Activated CD8-positive, alpha-beta memory T cell treated with anti-CD3 and anti-CD28 coated beads for 1 hour (primary cell): ENCODE results near the gene SUGP2.
"Not testable (repeated sequence)": the region's sequence is repeated elsewhere in the genome, so short reads cannot be mapped to it uniquely, and the experiment has no call there.

Source experiments
- DNase-seq, 2 donors: peaks; one replicate each; pipeline ENCODE4 v3.0.0-alpha.2; 2020; ENCODE audit warnings: low read depth in 1 of 2; ENCODE audit errors: extremely low read depth in 1 of 2

The SUGP2 gene

GRCh38 chr19:19034204-19034624 is 897 bp upstream of the SUGP2 start:
- peak; percentile 25 to 38 for DNase-seq

GRCh38 chr19:19033176-19033425 is 216 bp downstream of the SUGP2 start:
- DNase-seq = peak in 1 of 2 donors; percentile 5

- DNase-seq = peak; percentile 55 to 63
Observed at GRCh38 chr19:19032420-19033175, 719 bp downstream of the SUGP2 start.

GRCh38 chr19:19031891-19032290 is 1.4 kb downstream of the SUGP2 start:
- no peak for DNase-seq

GRCh38 chr19:19028526-19028925 is 4.8 kb downstream of the SUGP2 start:
- no peak for DNase-seq

- no peak for DNase-seq
Observed at GRCh38 chr19:19027228-19027627, 6.1 kb downstream of the SUGP2 start.

- DNase-seq = no peak
Observed at GRCh38 chr19:19026299-19026971, 6.9 kb downstream of the SUGP2 start.

GRCh38 chr19:19025861-19026260 is 7.5 kb downstream of the SUGP2 start:
- DNase-seq = no peak

- not testable (repeated sequence) for DNase-seq
Observed at GRCh38 chr19:19023376-19023775, 9.9 kb downstream of the SUGP2 start.

- no peak for DNase-seq
Observed at GRCh38 chr19:19022380-19022961, 10.8 kb downstream of the SUGP2 start.

- no peak for DNase-seq
Observed at GRCh38 chr19:19021115-19021514, 12.2 kb downstream of the SUGP2 start.

GRCh38 chr19:19010551-19010950 is 22.8 kb downstream of the SUGP2 start:
- no peak for DNase-seq

- DNase-seq = no peak
Observed at GRCh38 chr19:19009951-19010350, 23.4 kb downstream of the SUGP2 start.

GRCh38 chr19:19006213-19006612 is 27.1 kb downstream of the SUGP2 start:
- DNase-seq = no peak

GRCh38 chr19:19004144-19004543 is 29.2 kb downstream of the SUGP2 start:
- DNase-seq = no peak

- DNase-seq = no peak
Observed at GRCh38 chr19:18999896-19000620, 33.3 kb downstream of the SUGP2 start.

GRCh38 chr19:18999016-18999758 is 34.1 kb downstream of the SUGP2 start:
- no peak for DNase-seq

GRCh38 chr19:18998276-18998675 is 35.0 kb downstream of the SUGP2 start:
- DNase-seq = no peak

GRCh38 chr19:18996796-18997394 is 36.4 kb downstream of the SUGP2 start:
- no peak for DNase-seq

GRCh38 chr19:18996351-18996750 is 37.0 kb downstream of the SUGP2 start:
- DNase-seq = no peak
